BJ (cell line): Measurements from ENCODE around the gene FGF3. TPM values are rescaled to one million over a fixed set of nuclear protein-coding genes. Genes with fewer than 3 reads are reported as not detected.

Source experiments
- CTCF ChIA-PET: fragments of 350-600 bp; formaldehyde crosslinking; extraction: SDS; loops from one replicate; lab custom pipeline; 2021; ENCODE audit warnings: antibody characterized with exemption, inconsistent platforms; lab: Yijun Ruan, JAX
- POLR2A ChIA-PET: fragments of 300-600 bp; sonication (Branson Sonifier 250); formaldehyde crosslinking; extraction: SDS; loops from one replicate; lab custom pipeline; 2021; ENCODE audit warnings: antibody characterized with exemption; lab: Charles Lee
- DNase-seq: peaks from one replicate; pipeline ENCODE4 v3.0.0-alpha.2; 2011; ENCODE audit warnings: low read depth
- H3K27me3 ChIP-seq: 2 replicates; pipeline ENCODE4 v1.6.0; 2011; ENCODE audit warnings: low read length; ENCODE audit not compliant: control insufficient read depth, insufficient read depth
- H3K36me3 ChIP-seq: 2 replicates; pipeline ENCODE4 v1.5.1; 2011; ENCODE audit warnings: low read length; ENCODE audit not compliant: control insufficient read depth, insufficient read depth
- H3K4me3 ChIP-seq: 2 replicates; pipeline ENCODE4 v1.5.1; 2011; ENCODE audit warnings: low read depth, mild to moderate bottlenecking, control low read depth, low read length
- polyA plus RNA-seq: library from polyadenylated mRNA; depleted of rRNA; stranded (reverse); fragments of >200 nt; gene quantifications from 2 replicates; pipeline ENCODE4 v1.2.3, GENCODE V29; 2011
- TF ChIP-seq, protein P1 (sequence below): IDR thresholded peaks from 2 replicates; pipeline ENCODE4 v1.5.1; 2011; ENCODE audit warnings: low read depth, mild to moderate bottlenecking, control low read depth, inconsistent platforms, low read length, moderate library complexity; ENCODE audit not compliant: insufficient read depth

Gene FGF3
- polyA plus RNA-seq, 1 experiment, result not detected

- TF ChIP-seq, protein P1, sequence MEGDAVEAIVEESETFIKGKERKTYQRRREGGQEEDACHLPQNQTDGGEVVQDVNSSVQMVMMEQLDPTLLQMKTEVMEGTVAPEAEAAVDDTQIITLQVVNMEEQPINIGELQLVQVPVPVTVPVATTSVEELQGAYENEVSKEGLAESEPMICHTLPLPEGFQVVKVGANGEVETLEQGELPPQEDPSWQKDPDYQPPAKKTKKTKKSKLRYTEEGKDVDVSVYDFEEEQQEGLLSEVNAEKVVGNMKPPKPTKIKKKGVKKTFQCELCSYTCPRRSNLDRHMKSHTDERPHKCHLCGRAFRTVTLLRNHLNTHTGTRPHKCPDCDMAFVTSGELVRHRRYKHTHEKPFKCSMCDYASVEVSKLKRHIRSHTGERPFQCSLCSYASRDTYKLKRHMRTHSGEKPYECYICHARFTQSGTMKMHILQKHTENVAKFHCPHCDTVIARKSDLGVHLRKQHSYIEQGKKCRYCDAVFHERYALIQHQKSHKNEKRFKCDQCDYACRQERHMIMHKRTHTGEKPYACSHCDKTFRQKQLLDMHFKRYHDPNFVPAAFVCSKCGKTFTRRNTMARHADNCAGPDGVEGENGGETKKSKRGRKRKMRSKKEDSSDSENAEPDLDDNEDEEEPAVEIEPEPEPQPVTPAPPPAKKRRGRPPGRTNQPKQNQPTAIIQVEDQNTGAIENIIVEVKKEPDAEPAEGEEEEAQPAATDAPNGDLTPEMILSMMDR, result no peak
- Histone ChIP-seq H3K4me3 (no peak overlapping the region), H3K36me3 (no peaks in the 10 kb centered on the region), H3K27me3 (peaks cover 2% of the 10 kb centered on the region)
- CTCF ChIA-PET, result no interaction called here
- POLR2A ChIA-PET, result no interaction called here
- DNase-seq, result no peak
Measured at GRCh38 chr11:69840371-69841169, 21.4 kb upstream of the FGF3 start.

GRCh38 chr11:69839516-69839915, 20.3 kb upstream of the FGF3 start:
- H3K27me3 ChIP-seq, result peaks cover 6% of the 10 kb centered on the region
- DNase-seq, result no peak
- TF ChIP-seq, protein P1, result no peak
- ChIA-PET CTCF (no interaction called here), POLR2A (no interaction called here)
- no peak overlapping the region for H3K4me3 ChIP-seq
- no peaks in the 10 kb centered on the region for H3K36me3 ChIP-seq

DNA sequence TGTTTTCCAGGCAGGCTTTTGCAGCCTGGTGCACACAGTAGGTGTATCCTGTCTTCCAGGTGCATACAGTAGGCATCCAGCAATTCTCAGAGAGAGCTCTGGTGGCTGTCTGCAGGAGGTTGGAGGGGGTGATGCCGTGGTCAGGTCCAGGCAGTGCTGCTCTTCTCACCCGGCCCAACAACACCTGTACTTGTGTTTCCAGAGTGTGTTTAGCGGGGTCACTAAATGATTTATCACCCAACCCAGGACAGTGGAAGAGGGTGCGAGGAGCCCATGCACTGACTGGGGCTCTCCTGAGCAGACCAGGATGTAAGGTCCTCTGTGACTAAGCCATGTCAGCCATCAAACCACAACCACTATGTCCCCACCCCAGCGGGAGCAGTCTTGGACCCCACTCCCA, 18.6 kb upstream of the FGF3 start:
- H3K36me3 ChIP-seq, result no peaks in the 10 kb centered on the region
- POLR2A ChIA-PET, result no interaction called here
- peaks cover 9% of the 10 kb centered on the region for H3K27me3 ChIP-seq
- DNase-seq, result no peak
- CTCF ChIA-PET, result no interaction called here
- TF ChIP-seq, protein P1, result no peak
- H3K4me3 ChIP-seq, result no peak overlapping the region

GRCh38 chr11:69836401-69836800, 17.2 kb upstream of the FGF3 start:
- TF ChIP-seq, protein P1, result no peak
- ChIA-PET CTCF (no interaction called here), POLR2A (no interaction called here)
- peaks cover 10% of the 10 kb centered on the region for H3K27me3 ChIP-seq
- no peaks in the 10 kb centered on the region for H3K36me3 ChIP-seq
- H3K4me3 ChIP-seq, result no peak overlapping the region
- DNase-seq, result no peak

GRCh38 chr11:69834811-69835800, 15.9 kb upstream of the FGF3 start:
- ChIA-PET CTCF (interaction anchor here (1.2 kb wide), 1 partner anchor 21 kb away, joined by 3 read pairs; no protein-coding TSS in a partner anchor), POLR2A (no interaction called here)
- TF ChIP-seq, protein P1, result no peak
- H3K27me3 ChIP-seq, result peaks cover 10% of the 10 kb centered on the region
- H3K36me3 ChIP-seq, result no peaks in the 10 kb centered on the region
- DNase-seq, result no peak
- no peak overlapping the region for H3K4me3 ChIP-seq
